Right atrium auricular region (tissue), 2 donors: ENCODE measurements around the gene RNF130. TPM values are rescaled to one million over a fixed set of nuclear protein-coding genes. Genes with fewer than 3 reads are reported as not detected.

ENCODE experiments used
- DNase-seq: peaks from one replicate; pipeline ENCODE4 v3.0.0-alpha.2; 2019; ENCODE audit warnings: low spot score
- H3K27ac ChIP-seq, 2 donors: fragments of 200-600 bp; sonication (generic); 1 replicate in 1 of 2; 2 replicates in 1 of 2; pipeline ENCODE4 v1.5.1; 2016 to 2019
- H3K27me3 ChIP-seq, 2 donors: fragments of 200-600 bp; sonication (generic); one replicate each; pipeline versions ENCODE4 v1.5.1 to v1.6.0; 2017 to 2019
- H3K36me3 ChIP-seq: fragments of 200-600 bp; sonication (generic); one replicate; pipeline ENCODE4 v1.5.1; 2016
- H3K4me1 ChIP-seq, 2 donors: fragments of 200-600 bp; sonication (generic); one replicate each; pipeline versions ENCODE4 v1.5.1 to v1.6.0; 2017 to 2019
- H3K4me3 ChIP-seq, 2 donors: fragments of 200-600 bp; sonication (generic); 1 replicate in 1 of 2; 2 replicates in 1 of 2; pipeline ENCODE4 v1.5.1; 2017 to 2019; ENCODE audit warnings: mild to moderate bottlenecking in 1 of 2, moderate library complexity in 1 of 2
- H3K9me3 ChIP-seq, 2 donors: fragments of 200-600 bp; sonication (generic); one replicate each; pipeline ENCODE4 v1.5.1; 2019
- total RNA-seq, 2 donors: library from RNA; depleted of rRNA; stranded (reverse); fragments of >200 nt; gene quantifications; one replicate each; pipeline ENCODE4 v1.1.0, GENCODE V29; 2016
- TF ChIP-seq, protein P1 (sequence below), 2 donors: fragments of 200-600 bp; sonication (generic); IDR thresholded peaks; one replicate each; pipeline ENCODE4 v1.5.1; 2019; ENCODE audit warnings: antibody characterized with exemption in 2 of 2

Gene RNF130
- total RNA-seq, 2 donors from 2014 or later, result 42.9 to 51.3 TPM

DNA sequence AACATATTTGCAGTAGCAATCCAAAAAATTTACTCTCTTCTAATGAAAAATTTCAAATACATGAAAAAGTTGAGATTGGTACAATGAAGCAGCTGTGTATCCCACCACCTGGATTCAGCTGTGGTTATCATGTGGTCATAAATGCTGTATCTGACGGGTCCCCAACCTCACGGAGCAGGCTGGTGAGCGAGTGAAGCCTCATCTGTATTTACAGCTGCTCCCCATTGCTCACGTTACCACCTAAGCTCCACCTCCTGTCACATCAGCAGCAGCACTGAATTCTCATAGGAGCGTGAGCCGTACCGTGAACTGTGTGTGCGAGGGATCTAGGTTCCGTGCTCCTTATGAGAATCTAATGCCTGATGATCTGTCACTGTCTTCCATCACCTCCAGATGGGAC, 6.8 kb upstream of the RNF130 start:
- TF ChIP-seq, protein P1, sequence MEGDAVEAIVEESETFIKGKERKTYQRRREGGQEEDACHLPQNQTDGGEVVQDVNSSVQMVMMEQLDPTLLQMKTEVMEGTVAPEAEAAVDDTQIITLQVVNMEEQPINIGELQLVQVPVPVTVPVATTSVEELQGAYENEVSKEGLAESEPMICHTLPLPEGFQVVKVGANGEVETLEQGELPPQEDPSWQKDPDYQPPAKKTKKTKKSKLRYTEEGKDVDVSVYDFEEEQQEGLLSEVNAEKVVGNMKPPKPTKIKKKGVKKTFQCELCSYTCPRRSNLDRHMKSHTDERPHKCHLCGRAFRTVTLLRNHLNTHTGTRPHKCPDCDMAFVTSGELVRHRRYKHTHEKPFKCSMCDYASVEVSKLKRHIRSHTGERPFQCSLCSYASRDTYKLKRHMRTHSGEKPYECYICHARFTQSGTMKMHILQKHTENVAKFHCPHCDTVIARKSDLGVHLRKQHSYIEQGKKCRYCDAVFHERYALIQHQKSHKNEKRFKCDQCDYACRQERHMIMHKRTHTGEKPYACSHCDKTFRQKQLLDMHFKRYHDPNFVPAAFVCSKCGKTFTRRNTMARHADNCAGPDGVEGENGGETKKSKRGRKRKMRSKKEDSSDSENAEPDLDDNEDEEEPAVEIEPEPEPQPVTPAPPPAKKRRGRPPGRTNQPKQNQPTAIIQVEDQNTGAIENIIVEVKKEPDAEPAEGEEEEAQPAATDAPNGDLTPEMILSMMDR (IDR thresholded peaks at IDR 0.05), result no peak
- no peaks in the 10 kb centered on the region for H3K4me1 ChIP-seq
- H3K27ac ChIP-seq, result no peak overlapping the region
- no peaks in the 10 kb centered on the region for H3K36me3 ChIP-seq
- DNase-seq, result no peak
- no peaks in the 10 kb centered on the region for H3K27me3 ChIP-seq
- no peak overlapping the region for H3K4me3 ChIP-seq
- no peaks in the 10 kb centered on the region for H3K9me3 ChIP-seq

DNA sequence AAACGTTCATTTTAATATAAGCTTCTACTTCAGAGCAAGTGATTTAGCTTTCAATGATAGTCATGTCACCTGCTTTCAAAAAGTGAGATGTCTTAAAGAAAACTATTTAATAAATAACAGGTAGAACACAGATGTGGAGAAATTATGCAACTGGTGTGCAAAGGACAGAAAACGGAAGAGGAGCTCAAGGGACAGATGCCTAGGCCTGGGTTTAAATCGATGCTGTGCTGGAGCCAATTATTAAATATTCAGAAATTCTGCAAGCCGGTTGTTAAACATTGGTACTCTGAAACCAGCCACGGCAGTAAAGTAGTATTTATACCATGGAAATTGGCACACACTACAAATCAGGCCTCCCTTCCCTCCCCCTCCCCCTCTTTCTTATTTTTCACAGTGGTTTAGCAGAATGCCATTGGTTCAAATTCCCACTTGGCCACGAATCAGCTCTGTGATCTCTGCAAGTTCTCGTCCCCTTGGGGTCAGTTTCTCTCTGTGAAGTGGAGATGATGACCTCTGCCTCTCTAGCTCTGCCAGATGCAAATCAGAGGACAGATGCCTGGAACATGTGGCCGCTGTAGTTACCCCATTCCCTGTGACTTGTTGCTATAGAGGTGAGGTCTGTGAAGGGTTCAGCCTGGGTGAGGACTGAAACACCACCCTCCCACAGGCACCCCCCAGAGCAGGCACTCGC, 6.2 kb upstream of the RNF130 start:
- Histone ChIP-seq H3K36me3 (no peaks in the 10 kb centered on the region), H3K4me1 (no peaks in the 10 kb centered on the region), H3K4me3 (no peak overlapping the region), H3K27me3 (no peaks in the 10 kb centered on the region), H3K27ac (no peak overlapping the region), H3K9me3 (no peaks in the 10 kb centered on the region)
- TF ChIP-seq, protein P1 (IDR thresholded peaks at IDR 0.05), result no peak
- DNase-seq, result no peak

DNA sequence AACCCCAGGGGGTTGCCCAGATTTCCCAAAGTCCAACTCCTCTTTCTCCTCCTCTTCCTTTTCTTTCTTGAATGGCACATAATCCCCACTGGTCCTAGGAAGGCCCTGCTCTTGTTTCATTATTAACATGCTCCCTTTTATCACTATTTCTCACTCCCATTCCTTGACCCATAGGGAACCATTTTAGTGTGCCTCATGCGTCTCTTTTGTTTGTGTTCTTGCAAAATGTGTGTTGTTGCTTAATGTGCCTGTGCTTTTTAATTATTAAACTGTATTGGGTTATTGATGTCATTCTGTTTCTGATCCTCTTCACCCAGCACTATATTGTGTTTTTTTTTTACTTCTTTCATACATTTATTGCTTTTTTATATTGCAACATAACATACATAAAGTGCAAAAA, 4.1 kb upstream of the RNF130 start:
- no peaks in the 10 kb centered on the region for H3K36me3 ChIP-seq
- peaks cover 0 to 3% of the 10 kb centered on the region in 2 donors for H3K9me3 ChIP-seq
- H3K27ac ChIP-seq, result no peak overlapping the region
- no peak overlapping the region for H3K4me3 ChIP-seq
- H3K27me3 ChIP-seq, result no peaks in the 10 kb centered on the region
- no peak for DNase-seq
- H3K4me1 ChIP-seq, result peaks cover 0 to under 1% of the 10 kb centered on the region in 2 donors
- TF ChIP-seq, protein P1 (IDR thresholded peaks at IDR 0.05), result no peak

DNA sequence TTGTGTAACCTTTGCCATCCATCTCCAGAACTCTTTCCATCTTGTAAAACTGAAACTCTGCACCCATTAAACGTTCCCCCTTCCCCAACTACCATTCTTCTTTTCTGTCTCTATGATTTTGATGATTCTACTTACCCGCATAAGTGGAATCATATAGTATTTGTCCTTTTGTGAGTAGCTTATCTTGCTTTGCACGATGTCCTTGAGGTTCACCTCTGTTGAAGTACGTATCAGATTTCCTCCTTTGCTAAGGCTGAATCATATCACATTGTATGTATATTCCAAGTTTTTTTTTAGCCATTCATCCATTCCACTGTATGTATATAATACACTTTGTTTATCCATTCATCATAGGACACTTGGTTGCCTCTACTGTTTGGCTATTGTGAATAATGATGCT, 2.9 kb upstream of the RNF130 start:
- H3K9me3 ChIP-seq, result peaks cover 0 to 3% of the 10 kb centered on the region in 2 donors
- no peaks in the 10 kb centered on the region for H3K36me3 ChIP-seq
- H3K27me3 ChIP-seq, result no peaks in the 10 kb centered on the region
- no peak overlapping the region for H3K4me3 ChIP-seq
- TF ChIP-seq, protein P1 (IDR thresholded peaks at IDR 0.05), result no peak
- DNase-seq, result no peak
- H3K27ac ChIP-seq, result no peak overlapping the region
- H3K4me1 ChIP-seq, result peaks cover 0 to 13% of the 10 kb centered on the region in 2 donors

DNA sequence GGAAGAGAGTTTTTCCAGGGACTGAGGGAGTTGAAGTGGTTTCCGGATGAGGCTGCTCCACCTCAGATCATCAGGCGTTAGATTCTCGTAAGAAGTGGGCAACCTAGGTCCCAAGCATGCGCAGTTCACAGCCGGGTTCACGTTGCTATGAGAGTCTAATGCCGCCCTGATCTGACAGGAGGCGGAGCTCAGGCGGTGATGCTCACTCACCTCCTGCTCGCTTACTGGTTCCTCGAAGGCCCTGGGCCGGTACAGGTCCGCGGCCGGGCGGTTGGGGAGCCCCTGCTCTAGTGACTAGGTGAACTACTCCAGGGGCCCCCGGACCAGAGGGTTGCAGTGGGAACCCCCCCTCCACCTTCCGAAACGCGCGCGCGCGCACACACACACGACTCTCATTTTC, 997 bp upstream of the RNF130 start:
- DNase-seq, result no peak
- Histone ChIP-seq H3K4me3 (no peak overlapping the region), H3K27ac (peak overlapping the region in 1 of 2 donors; percentile 97)

More for the DNA sequence above, 997 bp upstream of the RNF130 start:
- TF ChIP-seq, protein P1 (IDR thresholded peaks at IDR 0.05), result no peak
- H3K9me3 ChIP-seq, result peaks cover 0 to 3% of the 10 kb centered on the region in 2 donors
- no peaks in the 10 kb centered on the region for H3K27me3 ChIP-seq
- peaks cover 0 to 31% of the 10 kb centered on the region in 2 donors for H3K4me1 ChIP-seq
- no peaks in the 10 kb centered on the region for H3K36me3 ChIP-seq
